CD4-positive, alpha-beta T cell treated with Interleukin-6 for 4 hours (primary cell): ENCODE measurements around the gene ERF.

Source experiments
- DNase-seq: peaks from one replicate; pipeline ENCODE4 v3.0.0-alpha.2; 2020; ENCODE audit warnings: mixed read lengths

Gene ERF

DNA sequence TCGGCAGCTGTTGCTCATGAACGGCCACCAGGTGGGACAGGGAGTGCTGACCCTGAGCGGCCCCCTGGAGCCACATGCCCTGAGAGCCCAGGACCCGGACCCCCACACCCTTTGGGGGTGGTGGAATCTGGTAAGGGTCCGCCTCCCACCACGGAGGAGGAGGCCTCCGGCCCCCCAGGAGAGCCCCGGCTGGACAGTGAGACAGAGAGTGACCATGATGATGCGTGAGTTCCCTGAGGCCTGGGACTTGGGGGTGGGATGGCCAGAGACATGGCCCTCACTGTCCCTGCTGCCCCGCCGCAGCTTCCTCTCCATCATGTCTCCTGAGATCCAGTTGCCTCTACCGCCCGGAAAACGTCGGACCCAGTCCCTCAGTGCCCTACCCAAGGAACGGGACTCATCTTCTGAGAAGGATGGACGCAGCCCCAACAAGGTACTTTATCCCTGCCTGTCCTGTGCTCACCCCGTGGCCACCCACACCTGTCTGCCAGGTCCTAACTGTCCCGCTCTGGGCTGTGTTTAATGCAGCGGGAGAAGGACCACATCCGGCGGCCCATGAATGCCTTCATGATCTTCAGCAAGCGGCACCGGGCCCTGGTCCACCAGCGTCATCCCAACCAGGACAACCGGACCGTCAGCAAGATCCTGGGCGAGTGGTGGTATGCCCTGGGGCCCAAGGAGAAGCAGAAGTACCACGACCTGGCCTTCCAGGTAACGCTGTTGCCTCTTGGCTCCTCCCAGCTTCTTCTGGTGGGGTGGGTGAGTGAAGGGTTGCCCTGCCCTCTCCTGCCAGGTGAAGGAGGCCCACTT, 32.3 kb upstream of the ERF start:
- no peak for DNase-seq

DNA sequence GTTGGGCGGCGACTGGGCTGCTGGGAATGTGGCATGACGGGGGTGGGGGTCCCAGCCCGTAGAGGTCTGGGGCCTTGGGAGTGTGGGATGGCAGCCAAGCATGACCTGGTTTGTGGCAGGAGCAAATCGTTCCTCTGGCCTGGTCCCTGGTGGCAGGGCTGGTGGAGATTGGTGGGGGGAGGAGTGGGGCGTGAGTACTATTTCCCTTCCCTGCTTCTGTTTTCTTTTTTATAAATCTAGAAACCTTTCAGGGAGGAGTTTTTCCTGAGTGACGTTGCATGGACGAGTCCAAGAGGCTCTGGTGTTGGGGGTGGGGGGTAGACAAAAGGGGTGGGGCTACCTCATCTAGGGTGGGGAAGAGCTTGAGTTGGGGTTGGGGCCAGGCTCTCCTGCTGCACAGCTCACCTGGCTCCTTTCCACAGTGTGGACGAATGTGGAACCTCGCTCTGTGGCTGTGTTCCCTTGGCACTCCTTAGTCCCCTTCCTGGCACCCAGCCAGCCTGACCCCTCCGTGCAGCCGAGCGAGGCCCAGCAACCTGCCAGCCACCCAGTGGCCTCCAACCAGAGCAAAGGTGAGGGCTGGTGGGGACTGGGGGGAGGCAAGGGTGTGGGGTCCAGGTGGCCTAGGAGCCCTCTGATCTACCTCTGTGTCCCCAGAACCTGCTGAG, 31.6 kb upstream of the ERF start:
- no peak for DNase-seq

DNA sequence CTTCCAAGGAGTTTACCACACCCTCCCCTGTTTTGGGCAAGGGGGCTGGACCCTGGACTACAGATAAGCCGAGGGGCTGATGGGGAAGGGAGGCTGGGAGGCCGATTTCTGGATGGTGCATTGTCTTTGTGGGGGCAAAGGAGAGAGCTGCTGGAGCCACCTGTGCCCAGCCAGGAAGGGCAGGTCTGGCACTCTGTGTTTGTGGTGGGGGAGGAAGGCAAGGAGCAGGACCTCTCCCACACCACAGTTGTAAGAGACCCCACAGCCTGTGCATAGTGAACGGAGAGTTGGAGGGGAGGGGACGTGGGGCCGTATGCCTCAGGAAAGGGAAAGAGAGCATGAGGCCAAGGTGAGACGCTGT, 31.0 kb upstream of the ERF start:
- no peak for DNase-seq

DNA sequence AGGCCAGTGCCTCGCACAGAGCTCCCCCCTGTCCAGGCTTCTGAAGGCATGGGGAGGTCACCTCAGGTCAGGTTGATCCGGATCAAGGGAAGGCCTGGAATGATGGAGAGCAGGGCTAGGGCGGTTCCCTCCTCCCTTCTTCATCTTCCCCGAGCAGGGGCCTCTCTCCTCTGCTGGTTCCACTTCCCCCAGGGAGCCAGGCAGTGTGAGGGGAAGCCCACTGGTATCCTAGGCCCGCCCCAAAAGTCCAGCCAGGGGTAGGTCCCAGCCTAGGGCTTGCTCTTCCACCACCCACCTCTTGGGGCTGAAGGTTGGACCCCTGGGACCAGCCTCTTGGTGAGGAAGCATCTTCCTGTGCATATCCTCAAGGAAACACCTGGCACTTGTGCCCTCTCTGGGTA, 30.6 kb upstream of the ERF start:
- DNase-seq, result no peak

DNA sequence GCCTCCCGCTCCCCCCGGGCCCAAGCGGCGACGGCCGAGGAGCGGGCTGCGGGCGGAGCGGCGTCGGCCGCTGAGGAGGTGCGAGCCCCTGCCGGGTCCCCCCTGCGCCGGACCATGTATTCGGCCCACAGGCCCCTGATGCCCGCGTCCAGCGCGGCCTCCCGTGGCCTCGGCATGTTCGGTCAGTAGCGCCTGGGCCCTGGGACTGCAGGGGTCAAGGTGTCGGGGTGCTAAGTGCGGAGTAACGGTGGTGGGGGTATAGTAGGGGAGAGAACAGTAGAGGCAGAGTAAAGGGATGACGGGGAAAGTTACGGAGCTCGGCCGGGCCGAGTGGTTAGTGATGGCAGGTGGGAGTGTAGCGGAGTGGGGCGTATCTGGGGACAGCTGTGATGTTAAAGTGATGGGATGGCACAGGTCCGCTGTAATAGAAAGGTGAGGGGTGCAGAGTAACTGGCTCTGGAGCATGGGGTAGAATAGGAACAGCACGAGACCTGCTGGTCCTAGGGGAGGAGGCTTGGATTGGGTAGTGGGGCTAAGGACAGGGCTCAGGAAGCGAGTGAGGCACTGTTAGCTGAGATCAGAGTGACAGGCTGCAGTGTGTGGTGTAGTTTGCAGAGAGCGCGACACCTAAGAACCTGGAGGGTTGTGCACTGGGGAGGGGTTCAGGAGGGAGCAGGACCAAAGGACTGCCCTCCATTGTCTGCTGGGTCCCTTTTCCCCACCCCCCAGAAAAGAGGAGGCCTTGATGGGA, 29.8 kb upstream of the ERF start:
- peak; percentile 39 for DNase-seq

DNA sequence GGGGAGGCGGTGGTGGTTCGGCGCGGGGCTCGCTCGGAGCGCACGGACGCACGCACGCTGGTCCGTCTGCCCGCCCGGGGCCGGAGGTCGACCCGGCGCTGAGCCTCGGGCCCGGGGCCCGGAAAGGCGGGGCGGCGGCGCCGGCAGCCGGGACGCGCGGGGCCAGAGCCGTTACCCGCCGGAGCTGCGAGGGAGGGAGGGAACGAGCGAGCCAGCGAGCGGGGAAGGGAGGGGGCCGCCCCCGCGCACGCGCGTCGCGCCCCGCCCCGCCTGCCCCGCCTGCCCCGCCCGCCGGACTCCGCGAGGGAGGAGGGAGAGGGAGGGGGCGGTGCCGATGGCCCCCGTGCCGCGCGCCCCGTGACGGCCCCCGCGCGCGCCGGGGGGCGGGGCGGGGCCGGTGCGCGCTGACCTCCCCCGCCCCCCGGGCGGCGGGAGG, 29.2 kb upstream of the ERF start:
- peak; percentile 91 for DNase-seq

DNA sequence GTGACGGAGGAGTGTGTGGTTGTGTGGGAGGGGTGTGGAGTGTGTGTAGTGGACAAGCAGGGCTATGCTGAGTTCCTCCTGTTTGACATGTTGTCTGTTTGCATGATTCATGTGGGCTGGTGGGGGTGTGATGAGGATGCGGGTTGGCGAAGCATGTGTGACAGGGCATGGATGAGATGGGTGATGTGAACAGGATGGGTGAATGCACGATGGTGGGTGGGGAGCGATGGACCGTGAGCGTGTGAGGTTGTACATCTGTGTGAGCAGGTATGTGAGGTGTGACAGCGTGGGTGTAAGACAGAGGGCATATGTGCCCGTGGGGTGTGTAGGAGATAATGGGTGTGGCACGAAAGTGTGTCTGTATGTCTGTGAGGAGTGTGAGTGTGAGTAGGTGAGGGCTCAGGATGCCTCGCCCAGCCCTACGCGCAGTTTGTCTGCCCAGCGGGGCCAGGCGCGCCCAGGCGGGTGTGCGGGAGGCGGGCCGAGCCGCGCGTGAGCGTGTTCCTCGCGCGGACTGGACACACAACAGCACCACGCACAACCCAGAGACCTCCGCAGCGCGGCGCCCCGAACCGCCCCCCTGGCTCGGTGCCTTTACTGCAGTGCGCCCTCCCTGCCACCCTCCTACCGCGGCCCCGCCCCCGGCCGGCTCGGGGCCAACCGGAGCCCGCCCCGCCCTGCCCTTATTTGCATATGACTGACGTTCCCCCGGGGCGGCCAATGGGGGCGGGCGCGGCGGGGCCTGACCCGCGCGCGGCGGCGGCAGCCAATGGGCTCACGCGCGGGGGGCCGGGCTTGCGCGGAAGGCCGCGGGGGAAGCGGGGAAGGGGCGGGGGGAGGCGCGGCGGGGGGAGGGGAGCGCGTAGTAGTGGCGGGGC, 28.5 kb upstream of the ERF start:
- peak; percentile 98 for DNase-seq

DNA sequence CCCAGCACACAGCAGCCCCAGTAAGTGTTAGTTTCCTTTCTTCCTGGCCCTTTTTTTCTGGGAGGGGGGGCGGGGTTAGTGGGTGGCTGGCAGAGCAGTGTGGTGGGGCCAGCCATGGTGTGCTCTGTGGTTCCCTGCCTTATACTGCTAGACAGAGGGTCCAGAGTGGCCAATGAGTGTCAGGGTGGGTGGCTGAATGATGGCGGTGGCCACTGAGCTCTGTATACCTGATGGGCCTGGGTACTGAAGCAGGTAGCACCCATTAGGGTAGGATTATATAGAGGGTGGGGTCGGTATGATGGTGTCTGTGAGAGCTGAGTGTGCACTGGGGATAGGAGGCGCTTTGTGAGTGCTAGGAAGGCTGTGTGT, 27.9 kb upstream of the ERF start:
- peak; percentile 31 for DNase-seq

DNA sequence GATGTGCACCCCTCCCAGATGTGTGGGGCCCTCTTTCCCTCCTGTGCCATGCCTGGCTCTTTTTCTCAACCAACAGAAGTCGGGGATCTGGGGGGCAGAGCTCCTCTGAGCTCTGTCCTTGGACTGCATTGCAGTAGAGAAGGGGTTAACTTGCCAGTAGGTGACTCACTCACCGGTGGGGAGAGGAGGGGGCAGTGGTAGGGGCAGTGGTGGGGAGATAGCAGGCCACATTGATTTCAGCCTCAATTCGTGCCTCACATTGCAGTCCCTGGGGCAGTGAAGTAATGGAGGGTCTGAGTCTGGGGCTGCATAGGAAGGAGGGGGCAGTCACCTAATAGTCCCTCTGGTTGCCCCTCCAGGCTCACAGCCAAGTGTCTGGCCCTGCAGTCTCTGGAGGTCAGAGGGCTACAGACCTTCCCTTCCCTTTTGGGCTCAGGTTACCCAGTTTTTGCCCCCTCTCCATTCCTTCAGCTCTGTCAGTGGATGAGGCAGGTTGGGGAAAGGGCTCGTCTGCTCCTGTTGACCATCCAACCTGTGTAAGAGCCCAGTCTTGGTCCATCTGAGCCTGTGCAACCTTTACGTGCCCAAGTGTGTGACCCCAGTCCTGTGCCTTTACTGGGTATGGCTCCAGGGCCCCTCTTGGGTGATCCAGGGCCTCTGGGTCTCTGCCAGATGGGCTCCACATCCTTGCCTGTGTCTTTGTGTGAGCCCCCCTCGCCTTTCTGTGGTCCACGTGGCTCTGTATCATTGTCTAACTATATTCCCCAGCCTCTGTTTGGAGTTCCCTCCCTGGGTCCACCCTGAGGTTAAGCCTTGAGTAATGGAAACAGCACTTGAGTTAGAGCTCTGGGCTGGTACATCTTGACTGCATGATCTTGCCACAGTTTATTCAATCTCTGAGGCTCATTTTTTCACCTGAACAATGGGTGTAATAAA, 27.2 kb upstream of the ERF start:
- DNase-seq, result no peak

DNA sequence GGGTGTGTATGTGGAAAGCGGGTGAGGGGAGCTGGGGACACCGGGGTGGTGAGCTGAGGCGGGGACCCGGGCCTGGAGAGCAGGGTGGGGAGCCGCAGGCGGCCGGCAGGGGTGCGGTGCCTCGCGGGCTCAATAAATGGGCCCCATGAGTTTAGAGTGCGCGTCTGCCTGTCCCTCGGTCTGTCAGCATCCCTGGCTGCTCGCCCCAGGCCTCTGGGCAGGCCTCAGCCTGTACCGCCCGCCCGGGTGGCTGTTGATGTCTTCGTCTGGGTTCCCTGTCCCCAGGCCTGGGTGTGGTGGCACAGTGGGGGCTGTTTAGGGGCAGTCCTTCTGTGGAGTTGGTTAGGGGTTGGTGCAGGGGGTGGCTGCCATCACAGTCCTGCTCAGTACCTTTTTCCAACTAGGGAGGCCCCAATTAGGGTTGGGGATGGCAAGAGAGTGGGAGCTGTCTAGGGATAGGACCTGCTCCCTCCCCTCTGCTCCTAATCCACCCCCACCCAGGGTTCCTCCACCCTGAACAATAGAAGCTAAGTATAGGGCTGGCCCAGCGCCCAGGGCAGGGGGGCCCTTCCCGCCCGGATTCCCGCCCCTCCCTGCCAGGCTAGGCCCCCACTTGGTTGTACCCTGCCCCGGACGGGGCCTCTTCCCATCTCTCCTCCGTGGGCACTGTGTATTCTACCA, 26.4 kb upstream of the ERF start:
- DNase-seq, result no peak

DNA sequence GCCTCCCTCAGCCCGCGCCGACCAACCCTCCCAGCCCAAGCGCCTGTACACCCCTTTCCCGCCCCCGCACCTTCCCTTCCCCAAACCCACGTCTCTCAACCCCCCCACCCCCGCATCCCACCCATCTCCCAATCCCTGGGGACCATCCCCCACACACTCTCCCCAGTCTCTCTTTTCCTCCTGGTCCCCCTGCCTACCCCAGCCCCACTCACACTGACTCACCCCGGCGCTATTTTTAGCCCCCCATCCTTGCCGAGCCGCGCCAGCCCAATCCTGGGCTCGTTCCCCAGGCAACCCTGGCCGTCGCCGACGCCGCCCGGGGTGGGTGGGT, 25.9 kb upstream of the ERF start:
- DNase-seq, result no peak

DNA sequence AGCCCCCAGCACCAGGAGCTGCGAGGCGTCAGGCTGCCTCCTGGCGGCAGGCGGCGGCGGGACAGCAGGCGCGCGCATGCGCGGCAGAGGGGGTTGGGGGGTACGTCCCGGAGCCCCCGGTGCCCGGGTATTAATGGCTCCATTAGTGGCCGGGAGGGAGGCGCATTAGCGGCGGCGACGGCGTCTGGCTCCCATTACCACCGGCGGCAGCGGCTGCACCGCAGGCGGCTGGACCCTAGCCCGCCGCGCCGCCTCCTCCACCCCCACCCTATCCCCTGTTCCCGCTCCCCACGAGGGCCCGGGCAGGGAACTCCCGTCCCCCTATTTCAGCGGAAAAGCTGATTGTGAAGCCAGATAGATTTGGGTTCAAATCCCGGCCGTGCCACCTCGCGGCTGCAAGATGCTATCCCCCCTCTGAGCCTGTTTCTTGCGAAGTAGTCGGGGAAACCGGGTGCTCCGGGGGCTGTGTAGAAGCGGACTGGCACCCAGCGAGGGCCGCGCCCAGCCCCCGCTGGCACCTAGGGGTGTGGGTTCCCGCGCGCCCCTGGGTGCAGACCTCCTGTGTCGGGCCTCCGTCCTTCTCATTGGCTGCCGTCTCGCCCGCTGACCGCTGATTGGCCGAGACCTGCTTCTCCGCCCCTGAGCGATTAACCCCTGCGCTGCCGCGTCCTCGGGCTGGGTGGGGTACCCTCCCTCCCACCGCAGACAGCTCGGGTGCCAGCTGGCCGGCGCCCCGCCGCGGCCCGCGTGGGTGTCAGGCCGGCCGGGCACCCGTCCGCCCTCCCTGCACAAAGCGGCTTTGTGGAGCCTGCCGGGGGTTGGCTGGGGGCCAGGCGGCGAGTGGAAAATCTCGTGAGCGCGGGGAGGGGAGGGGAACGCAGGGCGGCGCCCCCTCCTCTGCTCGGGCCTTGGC, 25.2 kb upstream of the ERF start:
- peak; percentile 89 for DNase-seq

DNA sequence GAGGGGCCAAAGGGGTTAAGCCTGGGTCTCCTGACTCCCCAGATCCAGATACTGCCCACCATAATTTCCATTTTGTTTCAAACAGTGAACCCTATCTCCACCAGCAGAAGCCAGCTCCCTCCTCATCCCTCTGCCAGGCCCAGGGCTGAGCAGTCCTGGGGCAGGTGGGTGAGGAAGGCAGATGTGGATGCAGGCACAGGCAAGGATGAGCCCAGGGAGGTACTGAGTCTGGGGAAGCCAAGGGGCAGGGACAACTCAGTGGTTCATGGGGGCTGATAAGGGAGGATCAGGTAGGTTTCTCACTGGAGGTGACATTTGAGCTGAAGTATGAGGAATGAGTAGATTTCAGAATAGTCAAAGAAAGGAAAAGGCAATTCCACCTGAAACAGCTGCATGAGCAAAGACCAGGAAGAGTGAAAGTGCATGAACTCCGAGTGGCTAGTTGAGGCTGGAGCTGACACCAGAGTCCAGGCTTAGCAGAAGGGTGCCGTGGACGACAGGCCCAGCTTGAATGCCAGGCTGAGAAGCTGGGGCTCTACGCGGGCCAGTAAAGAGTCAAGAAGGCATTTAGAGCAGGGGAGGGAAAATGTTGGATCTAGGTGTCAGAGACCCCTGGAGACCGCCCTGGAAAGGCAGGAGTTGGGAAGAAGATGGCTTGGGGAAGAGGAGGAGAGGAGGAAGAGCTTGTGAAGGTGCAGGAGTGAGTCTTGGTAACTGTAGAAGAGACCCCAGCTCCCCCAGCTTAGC, 24.4 kb upstream of the ERF start:
- DNase-seq, result peak; percentile 3

DNA sequence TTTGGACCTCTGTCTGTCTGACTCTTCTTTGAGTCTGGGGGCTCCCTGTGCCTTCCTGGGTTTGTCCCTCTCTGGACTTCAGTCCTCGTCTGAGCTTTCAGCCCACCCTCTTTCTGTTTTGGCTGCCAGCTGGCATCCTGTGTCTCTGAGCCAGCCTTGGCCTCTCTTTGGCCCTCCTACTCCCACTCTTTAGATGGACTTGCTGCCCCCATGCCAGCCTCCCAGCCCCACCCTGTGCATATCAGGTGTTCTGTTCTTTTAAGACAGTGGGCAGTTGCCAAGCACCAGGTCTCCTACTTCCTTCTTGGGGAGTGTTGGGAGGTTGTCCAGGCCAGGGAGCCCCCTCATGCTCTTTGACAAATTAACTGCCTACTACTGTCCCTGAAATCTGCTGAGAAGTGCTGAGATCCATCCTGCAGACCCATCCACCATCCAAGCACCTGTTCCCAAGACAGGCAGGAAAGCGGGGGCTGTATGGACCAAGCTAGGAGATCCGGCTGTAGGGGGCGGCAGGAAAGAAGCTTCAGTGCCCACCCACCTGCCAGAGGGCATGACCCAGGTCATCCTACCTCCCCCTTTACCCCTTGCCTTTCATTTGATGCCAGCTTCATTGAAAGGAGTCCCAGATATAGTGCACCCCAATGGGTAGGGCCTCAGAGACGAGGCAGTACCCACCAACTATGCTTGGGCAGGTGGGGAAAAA, 23.7 kb upstream of the ERF start:
- DNase-seq, result no peak

DNA sequence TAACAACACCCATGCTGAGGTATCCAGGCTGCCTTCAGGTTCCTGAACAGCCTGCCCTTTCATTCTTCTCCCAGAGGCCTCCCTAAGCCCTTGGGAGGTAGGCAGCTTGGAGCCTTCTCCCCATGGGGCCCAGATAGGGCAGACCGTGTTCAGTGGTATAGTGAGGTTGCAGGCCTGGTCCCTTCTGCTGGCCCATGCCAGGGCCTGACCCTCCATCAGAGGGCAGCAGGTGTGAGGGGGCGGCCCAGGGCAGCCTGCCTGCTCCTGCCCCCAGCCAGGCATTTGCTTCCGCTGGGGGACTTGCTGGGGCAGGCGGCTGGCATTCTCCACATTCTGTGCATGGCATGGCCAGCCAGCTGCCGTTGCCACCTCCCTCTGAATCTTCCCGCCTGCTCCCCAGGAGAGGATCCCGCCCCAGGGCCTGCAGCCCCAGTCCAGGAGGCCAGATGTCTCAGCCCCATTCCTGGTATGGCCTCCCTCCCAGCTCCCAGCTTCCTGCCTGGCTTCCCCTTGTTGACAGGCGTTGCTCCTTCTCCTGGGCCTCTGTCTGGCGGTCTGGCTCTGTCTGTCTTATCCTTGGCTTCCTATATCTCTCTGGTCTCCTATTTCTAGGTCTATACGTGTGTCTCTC, 23.0 kb upstream of the ERF start:
- no peak for DNase-seq

DNA sequence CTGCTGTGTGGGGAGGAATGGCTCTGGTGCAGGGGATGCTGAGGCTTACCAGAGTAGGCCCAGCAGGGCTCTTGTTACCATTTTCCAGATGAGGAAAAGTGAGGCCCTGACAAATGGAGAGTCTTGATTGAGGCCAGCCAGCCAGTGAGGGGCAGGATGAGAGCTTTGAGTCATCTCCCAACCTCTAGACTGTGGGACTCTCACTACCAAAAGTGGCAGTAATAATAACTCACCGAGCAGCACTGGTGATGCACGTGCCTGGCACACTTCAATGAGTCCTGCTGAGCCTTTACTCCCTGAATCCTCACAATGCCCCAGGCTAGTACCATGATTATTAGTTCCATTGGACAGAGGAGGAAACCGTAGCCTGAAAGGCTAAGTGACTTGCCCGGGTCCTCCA, 21.9 kb upstream of the ERF start:
- DNase-seq, result no peak

DNA sequence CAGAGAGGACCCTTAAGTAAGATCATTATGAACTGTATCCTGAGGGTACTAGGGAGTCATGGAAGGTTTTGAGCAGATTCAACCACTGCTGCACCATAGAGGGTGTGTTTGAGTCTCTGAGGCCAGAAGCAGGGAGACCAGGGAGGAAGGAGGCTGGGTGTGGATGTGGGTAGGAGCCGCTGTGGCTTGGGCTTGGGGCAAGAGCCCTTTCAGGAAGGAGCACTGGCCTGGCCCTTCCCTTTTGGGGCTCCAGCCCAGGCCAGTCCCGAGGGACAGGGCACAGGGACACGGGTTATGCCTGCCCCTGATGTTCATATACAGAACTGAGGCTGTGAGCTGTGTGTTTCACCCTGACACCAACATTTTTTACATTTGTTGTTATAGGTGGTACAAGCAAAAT, 21.4 kb upstream of the ERF start:
- DNase-seq, result no peak

DNA sequence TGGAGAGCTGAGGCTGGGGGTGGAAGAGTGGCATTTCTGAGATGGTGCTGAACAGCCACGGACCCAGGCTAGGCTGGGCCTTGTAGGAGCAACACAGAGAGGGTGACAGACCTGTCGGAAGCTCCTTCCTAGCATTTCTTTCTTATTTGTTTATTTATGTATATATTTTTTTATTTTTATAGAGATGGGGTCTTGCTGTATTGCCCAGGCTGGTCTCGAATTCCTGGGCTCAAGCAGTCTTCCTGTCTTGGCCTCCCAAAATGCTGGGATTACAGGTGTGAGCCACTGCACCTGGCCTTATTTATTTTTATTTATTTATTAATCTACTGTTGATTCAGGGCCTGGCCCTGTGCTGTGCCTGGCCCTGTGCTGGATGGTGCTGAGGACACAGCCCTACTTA, 20.6 kb upstream of the ERF start:
- DNase-seq, result no peak
